GM21576 (cell line): Measurements from ENCODE around the gene LARP4.
"Not testable (repeated sequence)": the region's sequence is repeated elsewhere in the genome, so short reads cannot be mapped to it uniquely, and the experiment has no call there.

ENCODE experiments used
- ATAC-seq: cut with Tn5 transposase; IDR thresholded peaks from one replicate; pipeline ENCODE4 v1.9.1; 2021; ENCODE audit warnings: mild to moderate bottlenecking, moderate library complexity; ENCODE audit not compliant: unreplicated experiment

Gene LARP4

DNA sequence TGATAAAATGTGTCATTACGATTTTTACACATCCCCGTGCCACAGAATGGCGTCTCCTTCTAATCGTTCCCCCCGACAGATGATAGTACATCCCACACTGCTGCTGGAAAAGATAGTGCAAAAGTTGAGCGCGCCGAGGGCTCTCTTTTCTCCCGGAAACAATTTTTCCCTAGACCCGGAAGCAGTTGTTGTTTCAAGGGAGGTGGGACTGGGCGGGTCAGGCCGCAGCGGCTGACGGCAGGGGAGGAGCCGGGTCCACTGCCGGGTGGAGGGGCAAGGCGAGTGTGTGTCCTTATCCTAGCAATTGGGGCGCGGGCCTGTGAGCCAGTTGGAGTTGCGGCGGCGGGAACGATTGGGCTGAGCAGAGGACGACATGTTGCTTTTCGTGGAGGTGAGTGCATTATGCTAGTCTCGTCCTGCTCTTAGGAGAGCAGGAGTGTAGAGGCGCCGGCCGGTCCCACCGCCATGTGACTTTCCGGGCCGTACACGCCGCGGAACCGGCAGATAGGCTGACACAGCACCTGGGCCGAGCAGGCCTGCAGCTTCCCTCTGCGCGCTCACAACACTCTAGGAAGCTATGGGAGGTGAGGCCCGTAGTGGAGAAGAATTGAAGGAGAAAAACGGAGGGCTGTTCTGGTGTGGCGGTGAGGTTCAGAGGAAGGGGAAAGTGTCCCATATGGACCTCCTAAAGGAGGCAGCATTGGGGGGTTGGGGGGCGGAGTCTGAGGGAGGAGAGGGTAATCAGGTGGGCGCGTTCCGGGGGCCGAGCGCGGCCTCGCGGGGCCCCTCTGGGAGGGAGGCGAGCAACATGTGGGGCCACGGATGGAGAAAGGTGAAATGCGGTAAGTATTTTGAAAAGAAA is at the start of gene LARP4:
LARP4 (plus strand) TSS at position 248 of the 862 bp plus-strand sequence; CDS start at position 374, 126 bp downstream.
- ATAC-seq: peak; percentile 94

DNA sequence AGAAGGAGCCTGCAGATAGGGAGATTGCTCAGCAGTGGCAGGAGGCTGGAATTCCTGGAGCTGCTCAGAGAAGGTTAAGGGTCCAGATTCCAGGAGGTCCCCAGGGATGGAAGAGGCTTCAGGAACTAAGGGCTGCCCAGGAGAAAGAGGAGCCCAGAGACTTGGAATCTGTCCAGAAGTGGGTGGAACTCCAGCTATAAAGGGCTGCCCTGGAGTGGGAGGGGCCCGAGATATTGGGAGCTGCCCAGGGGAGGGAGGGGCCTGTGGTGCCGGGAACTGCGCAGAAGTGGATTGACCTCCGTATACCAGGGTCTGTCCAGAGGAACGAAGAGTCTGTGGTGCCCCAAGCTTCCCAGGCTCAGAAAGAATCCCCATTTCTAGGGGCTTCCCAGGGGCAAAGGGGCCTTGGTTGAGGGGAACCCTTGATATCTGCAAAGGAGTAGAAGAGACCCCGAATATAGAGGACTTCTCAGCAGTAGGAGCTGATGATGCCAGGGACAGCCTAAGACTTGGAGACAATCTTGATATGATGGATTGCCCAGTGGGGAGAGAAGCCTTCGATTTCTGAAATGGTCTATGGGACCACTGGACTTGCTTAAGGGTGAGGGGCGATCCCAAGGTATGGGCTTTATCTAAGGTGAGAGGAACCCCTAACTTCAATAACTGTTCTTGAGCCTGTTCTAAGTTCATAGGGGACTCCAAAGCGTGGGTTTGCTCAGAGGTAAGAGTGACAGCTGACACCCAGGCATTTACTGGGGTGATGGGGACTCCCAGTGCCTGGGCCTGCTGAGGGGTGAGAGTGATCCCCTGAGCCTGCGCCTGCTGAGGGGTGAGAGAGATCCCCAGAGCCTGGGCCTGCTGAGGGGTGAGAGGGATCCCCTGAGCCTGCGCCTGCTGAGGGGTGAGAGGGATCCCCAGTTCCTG is 49.3 kb upstream of the LARP4 start:
- no peak for ATAC-seq

DNA sequence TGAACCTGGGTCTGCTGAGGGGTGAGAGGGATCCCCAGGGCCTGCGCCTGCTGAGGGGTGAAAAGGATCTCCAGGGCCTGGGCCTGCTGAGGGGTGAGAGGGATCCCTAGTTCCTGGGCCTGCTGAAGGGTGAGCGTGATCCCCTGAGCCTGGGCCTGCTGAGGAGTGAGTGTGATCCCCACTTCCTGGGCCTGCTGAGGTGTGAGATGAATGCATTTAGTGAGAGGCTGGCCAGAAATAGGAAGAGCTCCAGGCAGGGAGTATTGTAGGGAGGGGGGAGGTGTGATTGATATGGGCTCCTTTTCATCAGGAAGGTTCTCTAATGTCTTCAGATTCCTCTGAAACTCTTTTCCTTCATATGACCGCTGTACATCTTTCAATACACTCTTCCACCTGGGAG is 47.3 kb upstream of the LARP4 start:
- ATAC-seq: no peak

DNA sequence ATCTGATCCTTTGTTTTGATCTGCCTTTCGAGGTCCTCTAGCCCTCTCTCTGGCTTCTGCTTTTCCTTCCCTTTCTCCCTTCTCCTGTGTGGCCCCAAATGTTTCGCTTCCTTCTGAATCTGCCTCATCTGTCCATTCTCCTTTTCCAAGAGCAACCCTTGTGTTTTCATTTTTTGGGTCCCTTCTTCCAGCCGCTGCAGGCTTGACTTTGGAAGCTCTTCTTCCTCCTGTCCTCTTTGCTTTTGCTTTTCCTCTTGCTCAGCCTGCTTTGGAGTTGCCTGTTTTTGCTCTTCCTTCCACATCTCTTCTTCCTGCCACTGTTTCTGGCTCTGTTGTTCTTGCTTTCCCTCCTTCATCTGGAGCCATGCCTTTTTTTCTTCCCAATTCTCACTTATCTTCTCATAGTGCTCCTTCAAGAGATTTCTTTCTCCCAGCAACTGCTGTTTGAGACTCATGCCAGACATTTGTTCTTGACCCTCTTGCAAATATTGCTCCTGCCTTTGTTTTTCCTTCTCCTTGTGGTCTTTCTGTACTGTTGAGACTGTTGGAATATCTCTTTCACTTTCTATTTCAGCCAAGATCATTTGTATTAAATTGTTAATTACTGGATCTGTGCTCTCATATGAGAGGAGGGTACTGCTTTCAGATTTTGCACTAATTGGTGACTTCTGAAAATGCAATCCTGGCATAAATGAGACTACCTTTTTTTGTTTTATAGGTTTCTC is 46.7 kb upstream of the LARP4 start:
- no peak for ATAC-seq

DNA sequence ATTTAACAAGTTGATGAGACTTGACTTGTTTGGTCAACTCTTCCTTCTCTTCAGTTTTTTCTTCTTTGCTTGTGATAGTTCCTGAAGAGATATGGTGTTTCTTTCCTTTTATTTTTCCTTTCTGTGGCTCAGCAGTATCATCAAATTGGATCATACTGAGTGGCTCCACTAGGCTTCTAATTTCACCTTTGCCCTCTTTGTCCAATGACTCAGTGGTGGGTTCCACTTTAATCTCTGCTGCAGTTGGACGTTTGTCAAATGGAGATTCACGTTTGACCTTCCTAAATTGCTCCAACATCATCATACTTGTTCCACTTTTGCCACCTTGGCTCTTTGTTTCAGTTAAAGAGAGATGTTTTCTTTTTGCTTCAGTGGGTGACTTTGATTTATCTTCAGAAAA is 45.8 kb upstream of the LARP4 start:
- no peak for ATAC-seq

DNA sequence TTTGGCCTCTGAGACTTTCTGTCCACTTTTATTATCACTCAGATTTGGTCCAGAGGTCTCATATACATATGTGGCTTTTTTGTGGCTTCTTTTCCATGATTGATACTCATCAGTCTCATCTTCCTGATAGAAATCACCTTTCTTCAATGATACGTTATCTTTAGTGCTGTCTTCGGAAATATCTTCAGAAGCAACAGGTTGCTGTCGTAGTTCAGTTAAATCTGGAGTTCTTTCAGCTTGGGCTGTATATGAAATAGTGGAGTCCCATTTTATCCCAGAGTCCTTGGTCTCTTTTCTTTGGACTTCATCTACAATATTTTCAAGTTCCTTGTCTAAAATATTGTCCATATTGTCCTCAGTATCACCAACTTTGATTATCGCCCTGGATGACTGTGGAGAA is 45.3 kb upstream of the LARP4 start:
- ATAC-seq: no peak

DNA sequence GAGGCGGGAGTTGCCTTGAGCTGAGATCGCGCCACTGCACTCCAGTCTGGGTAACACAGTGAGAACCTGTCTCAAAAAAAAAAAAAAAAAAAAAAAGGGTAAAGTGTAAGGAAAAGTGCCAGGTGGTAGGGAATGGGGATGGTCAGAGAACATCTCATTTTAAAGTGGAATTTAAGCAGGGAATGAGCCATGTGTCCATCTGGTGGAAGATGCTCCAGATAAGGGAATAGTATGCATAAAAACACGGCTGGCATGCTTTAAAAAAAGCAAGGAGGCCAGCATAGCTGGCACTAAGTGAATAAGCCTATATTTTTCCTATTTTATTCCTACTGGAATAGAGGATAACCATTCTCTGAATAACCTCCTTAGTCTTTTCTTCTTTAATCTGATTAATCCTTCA is 38.0 kb upstream of the LARP4 start:
- no peak for ATAC-seq

DNA sequence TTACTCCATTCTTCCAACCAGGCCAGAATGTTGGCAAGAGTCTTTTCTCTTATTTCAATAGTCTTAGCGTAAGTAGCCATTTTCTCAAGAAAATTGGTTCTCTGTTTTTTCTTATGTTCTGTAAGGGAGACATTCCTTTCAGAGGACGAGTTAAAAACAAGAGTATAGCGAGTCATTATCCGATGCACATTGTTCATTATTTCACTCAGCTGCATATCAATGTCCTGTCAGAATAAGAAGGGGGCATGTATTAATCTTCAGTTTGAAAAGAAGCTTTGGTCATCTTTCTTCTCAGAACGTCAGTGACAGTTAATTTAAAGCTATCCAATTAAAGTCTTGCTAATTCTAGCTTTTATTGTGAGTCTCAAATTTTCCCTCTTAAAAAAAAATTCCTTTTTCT is 37.5 kb upstream of the LARP4 start:
- ATAC-seq: no peak

DNA sequence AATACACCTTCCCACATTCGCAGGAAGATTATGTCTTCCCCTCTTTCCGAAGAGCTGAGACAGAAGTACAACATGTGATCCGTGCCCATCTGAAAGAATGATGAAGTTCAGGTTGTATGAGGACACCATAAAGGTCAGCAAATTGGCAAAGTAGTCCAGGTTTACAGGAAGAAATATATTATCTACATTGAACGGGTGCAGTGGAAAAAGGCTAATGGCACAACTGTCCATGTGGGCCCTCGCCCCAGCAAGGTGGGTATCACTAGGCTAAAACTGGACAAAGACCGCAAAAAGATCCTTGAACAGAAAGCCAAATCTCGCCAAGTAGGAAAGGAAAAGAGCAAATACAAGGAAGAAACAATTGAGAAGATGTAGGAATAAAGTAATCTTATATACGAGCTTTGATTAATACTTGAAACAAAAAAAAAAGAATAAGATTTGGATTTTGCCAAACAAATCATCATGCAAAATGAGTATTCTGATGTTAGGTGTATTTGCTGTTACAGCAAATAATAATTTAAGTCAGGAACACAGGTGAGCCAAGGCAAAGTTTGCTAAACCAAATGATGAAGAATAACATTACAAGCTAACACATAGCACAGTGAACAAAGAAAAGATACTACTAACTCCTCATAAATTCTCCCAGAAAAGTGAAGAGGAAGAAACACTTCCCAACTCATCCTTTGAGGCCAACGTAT is 34.8 kb upstream of the LARP4 start:
- no peak for ATAC-seq

DNA sequence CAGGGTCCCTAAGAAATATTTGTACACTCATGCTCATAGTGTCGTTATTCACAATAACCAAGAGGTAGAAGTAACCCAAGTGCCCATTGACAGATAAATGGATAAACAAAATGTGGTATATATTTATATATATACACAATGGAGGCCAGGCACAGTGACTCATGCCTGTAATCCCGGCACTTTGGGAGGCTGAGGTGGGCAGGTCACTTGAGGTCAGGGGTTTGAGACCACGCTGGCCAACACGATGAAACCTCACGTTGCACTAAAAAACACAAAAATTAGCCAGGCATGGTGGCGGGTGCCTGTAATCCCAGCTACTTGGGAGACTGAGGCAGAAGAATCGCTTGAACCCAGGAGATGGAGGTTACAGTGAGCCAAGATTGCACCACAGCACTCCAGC is 30.0 kb upstream of the LARP4 start:
- ATAC-seq: not testable (repeated sequence)

DNA sequence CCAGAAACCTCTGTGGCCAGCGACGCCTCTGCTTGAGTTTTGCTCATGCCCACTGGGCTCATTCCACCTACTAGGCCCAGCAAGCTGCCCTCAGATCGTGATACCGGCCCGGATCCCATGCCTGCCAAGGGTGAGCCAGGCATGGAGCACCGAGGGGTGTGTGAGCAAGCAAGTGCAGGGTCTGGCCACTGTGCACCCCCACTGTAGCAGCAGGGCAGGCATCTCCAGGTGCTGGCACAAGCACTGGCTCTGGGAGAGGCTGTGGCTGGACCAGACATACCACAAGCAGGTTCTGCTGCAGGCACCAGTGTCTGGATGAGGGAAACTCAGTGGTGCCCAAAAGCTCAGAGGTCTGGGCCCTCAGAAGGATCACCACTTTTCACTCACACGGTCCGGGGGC is 24.9 kb upstream of the LARP4 start:
- no peak for ATAC-seq

DNA sequence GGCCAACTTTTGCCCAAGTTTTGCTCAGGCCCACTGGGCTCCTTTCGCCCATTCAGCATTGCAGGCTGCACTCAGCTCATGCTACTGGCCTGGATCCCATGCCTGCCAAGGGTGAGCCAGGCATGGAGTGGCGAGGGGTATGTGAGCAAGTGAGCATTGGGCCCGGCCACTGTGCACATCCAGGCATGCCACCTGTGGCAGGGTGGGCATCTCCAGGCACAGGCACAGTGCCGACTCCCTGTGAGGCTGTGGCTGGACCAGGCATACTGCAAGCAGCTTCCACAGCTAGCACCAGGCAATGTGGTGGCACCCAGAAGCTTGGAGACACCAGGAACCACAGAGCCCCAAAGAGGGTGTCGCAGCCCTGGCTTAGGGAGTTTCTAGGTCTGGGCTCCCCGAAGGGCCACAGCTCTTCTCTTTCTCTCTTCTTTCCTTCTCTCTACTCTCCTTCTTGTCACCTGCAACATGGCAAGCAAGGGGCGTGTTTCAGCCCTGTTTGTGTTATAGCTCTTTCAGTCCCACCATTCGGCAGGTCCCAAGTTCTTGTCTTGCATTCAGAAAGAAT is 19.8 kb upstream of the LARP4 start:
- no peak for ATAC-seq

DNA sequence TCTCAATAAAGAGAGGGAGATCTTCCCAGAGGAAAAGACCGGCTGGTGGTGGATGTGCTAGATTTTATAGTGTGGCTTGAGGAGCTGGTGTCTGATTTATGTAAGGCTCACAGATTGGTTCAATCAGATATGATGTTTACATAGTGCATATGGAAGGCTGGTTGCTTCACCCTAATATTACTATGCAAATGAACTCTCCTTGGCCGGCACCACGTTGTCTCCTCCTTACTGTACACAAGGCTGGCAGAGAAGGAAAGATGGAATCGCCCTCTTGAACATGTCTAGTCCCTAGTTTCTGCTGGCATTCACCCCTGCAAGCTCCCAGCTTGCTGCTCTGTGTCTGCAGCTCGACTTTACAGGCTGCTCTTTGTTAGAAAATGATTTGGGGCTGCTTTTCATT is 13.2 kb upstream of the LARP4 start:
- no peak for ATAC-seq

DNA sequence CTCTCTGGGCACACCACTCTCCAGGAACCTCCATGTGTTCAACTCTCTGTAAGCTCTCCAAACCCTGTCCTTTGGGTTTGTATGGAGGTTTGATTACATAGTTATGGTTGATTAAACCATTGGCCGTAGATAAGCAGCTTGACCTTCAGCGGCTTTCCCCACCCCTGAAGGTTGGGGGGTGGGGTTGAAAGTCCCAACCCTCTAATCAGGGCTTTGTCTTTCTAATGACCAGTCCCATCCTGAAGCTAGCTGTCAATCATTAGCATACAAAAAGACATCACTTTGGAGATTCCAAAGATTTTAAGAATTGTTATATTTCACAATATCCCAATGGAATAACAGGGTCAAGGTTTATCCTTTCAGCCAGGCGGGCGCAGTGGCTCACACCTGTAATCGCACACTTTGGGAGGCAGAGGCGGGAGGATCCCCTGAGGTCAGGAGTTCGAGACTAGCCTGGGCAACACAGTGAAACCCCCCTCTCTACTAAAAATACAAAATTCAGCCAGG is 12.7 kb upstream of the LARP4 start:
- ATAC-seq: no peak

DNA sequence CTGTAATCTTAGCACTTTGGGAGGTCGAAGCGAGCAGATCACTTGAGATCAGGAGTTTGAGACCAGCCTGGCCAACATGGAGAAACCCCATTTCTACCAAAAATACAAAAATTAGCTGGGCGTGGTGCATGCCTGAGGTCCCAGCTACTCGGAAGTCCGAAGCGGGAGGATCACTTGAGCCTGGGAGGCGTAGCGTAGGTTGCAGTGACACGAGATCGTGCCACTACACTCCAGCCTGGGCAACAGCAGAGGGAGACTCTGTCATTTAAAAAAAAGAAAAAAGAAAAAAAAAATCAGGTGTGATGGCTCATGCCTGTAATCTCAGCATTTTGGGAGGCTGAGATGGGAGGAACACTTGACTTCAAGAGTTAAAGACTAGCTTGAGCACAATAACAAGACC is 11.9 kb upstream of the LARP4 start:
- not testable (repeated sequence) for ATAC-seq

DNA sequence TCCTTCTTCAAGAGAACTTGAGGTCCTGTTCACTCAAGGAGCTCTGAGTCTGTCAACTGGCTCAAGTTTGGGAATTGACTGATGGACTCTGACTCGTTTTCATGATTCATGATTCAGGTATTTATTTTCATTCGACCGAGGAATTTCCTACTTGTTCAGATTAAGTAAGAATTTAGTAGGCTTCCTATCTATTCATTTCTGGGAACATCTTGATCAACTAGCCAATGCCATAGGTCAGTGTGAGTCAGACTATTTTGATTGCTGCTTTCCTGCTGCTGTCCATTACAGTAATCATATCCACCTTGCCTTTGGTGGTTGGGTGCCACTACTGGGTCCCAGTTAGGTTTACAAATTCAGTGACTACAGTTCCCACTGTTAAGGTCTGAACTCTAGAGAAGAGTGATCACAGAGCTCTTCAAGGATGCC is 10.4 kb upstream of the LARP4 start:
- ATAC-seq: no peak

DNA sequence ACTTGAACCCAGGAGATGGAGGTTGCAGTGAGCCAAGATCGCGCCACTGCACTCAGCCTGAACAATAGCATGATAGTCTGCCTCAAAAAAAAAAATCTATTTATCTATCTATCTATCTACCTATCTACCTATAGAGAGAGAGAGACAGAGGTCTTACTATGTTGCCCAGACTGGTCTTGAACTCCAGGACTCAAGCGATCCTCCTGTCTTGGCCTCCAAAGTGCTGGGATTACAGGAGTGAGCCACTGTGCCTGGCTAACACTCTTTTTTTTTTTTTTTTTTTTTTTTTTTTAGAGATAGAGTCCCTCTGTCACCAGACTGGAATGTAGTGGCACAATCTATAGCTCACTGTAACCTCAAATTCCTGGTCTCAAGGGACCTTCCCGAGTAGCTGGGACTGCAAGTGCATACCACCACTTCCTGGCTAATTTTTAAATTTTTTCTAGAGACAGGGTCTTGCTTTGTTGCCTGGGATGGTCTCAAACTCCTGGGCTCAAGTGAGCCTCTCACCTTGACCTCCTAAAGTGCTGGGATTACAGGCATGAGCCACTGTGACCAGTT is 6.1 kb upstream of the LARP4 start:
- ATAC-seq: no peak

DNA sequence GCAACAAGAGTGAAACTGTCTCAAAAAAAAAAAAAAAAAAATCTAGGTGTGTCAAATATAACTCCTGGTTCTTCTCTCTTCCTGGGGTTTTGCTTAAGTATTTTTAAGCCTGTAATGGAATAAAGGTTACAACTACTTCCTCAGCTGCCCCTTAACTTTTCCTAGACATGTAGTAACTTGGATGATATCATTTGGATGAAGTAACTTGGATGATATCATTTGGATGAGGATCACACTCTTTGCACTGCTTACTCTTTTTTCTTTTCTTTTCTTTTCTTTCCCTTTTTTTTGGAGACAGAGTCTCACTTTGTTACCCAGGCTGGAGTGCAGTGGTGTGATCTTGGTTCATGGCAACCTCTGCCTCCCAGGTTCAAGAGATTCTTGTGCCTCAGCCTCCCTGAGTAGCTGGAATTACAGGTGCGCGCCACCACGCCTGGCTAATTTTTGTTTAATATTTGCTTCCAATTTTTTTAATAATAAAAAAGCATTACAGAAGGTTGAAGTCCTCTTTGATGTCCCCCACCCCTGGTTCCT is 3.5 kb upstream of the LARP4 start:
- no peak for ATAC-seq

DNA sequence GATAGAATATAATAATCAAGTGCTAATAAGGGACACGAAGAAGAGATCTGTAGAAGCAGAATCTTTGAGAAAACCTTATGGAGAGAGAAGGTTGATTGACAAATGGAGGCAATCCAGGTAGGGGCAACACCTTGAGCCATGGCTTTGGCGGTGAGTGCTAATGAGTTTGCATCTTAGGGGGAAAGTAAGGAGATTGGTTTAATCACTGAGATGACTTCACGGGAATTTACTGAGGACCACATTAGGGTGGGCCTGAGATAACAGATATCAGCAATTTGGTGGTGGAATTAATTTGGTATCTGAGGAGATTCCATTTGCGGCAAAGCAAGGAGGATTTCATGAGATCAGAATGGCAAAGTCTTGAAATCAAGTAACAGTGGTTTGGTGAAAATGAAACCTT is 1.8 kb upstream of the LARP4 start:
- ATAC-seq: no peak
